Activated CD8-positive, alpha-beta T cell treated with anti-CD3 and anti-CD28 coated beads for 36 hours (primary cell): ENCODE results near the gene FLRT2. TPM values are rescaled to one million over a fixed set of nuclear protein-coding genes. Genes with fewer than 3 reads are reported as not detected.

Experiments
- ATAC-seq: fragments of 200-7000 bp; cut with Tn5 transposase; one replicate; pipeline ENCODE4 v1.10.0; 2021; ENCODE audit warnings: mild to moderate bottlenecking, moderate library complexity
- CTCF ChIA-PET: fragments of 350-600 bp; sonication (Branson Sonifier 250); formaldehyde crosslinking; loops from one replicate; lab custom pipeline; 2021; ENCODE audit warnings: antibody characterized with exemption; lab: Charles Lee
- POLR2A ChIA-PET: fragments of 350-600 bp; sonication (Branson Sonifier 250); formaldehyde crosslinking; loops from one replicate; lab custom pipeline; 2021; ENCODE audit warnings: antibody characterized with exemption; lab: Charles Lee
- DNase-seq: peaks from one replicate; pipeline ENCODE4 v3.0.0-alpha.2; 2020
- H3K27ac Mint-ChIP-seq: one replicate; pipeline ENCODE4 v1.8.0; 2021; ENCODE audit warnings: mild to moderate bottlenecking, mixed read lengths
- H3K27me3 Mint-ChIP-seq: one replicate; pipeline ENCODE4 v1.8.0; 2021; ENCODE audit warnings: mixed read lengths
- H3K36me3 Mint-ChIP-seq: one replicate; pipeline ENCODE4 v1.8.0; 2021; ENCODE audit warnings: low read depth, mixed read lengths
- H3K4me1 Mint-ChIP-seq: one replicate; pipeline ENCODE4 v1.8.0; 2021; ENCODE audit warnings: low read depth, mixed read lengths
- H3K4me3 Mint-ChIP-seq: one replicate; pipeline ENCODE4 v1.8.0; 2021; ENCODE audit warnings: mild to moderate bottlenecking, moderate library complexity, mixed read lengths
- H3K9me3 Mint-ChIP-seq: one replicate; pipeline ENCODE4 v1.8.0; 2021; ENCODE audit warnings: mixed read lengths
- intact Hi-C: fragments of 100-400 bp; cut with micrococcal nuclease; formaldehyde crosslinking; loops from one replicate; pipeline ENCODE4 v1.10.0; 2022
- total RNA-seq, 2 experiments: library from RNA; stranded (reverse); gene quantifications; one replicate each; pipeline ENCODE4 v1.2.3, GENCODE V29; 2021
- TF ChIP-seq, protein P1 (sequence below): fragments of 200-600 bp; IDR thresholded peaks from one replicate; pipeline ENCODE4 v1.8.0; 2022; ENCODE audit warnings: antibody characterized with exemption, mild to moderate bottlenecking

Gene FLRT2
- total RNA-seq, 2 experiments from 2014 or later = not detected

DNA sequence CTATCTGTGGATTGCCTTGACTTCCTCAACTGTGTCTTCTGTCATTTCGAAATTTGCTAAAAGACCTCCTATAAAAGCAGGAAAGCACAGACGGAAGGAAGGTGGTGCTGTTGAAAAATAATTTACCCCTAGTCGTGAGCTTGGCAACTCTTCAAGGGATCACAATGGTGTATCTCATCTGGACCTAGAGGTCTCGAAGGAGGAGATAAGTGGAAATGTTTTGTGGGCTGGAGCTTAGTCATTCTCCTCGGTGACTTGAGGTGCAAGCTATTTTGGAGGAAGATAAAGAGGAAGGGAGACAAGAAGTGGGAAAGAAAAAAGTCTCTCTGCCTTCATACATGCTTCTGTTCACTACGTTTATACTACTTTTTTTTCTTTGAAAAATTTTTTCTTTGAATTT, 89.9 kb downstream of the FLRT2 start:
- no peak for ATAC-seq
- Mint-ChIP-seq H3K4me1 (no peaks in the 10 kb centered on the region), H3K36me3 (no peaks in the 10 kb centered on the region), H3K9me3 (no peaks in the 10 kb centered on the region), H3K27ac (no peak overlapping the region), H3K27me3 (no peaks in the 10 kb centered on the region), H3K4me3 (no peak overlapping the region)
- ChIA-PET POLR2A (no interaction called here), CTCF (no interaction called here)
- TF ChIP-seq, protein P1, sequence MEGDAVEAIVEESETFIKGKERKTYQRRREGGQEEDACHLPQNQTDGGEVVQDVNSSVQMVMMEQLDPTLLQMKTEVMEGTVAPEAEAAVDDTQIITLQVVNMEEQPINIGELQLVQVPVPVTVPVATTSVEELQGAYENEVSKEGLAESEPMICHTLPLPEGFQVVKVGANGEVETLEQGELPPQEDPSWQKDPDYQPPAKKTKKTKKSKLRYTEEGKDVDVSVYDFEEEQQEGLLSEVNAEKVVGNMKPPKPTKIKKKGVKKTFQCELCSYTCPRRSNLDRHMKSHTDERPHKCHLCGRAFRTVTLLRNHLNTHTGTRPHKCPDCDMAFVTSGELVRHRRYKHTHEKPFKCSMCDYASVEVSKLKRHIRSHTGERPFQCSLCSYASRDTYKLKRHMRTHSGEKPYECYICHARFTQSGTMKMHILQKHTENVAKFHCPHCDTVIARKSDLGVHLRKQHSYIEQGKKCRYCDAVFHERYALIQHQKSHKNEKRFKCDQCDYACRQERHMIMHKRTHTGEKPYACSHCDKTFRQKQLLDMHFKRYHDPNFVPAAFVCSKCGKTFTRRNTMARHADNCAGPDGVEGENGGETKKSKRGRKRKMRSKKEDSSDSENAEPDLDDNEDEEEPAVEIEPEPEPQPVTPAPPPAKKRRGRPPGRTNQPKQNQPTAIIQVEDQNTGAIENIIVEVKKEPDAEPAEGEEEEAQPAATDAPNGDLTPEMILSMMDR = no peak
- intact Hi-C loops = no loop called here
- DNase-seq = no peak

DNA sequence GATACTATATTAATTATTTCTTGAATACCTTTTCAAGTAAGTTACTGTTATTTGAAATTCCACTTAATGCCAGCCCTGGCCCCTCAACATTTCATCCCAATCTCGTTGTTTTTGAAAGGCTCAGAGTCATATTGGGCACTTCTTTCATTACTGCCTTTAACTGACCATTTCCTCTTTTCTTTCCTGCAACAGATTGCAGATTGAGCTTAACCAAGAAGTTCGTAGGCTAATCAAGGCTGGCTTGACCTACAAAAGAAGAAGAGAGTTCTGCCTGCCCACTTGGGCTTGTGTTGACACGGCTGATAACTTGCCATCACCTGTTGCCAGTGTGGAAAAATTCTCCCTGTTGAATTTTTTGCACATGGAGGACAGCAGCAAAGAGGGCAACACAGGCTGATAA, 91.0 kb downstream of the FLRT2 start:
- no peaks in the 10 kb centered on the region for H3K36me3 Mint-ChIP-seq
- DNase-seq (no peak), ATAC-seq (no peak)
- no peak overlapping the region for H3K27ac Mint-ChIP-seq
- TF ChIP-seq, protein P1 = no peak
- CTCF ChIA-PET = no interaction called here
- POLR2A ChIA-PET = interaction anchor here (0.6 kb wide), 1 partner anchor 1858 kb away, joined by 3 read pairs; no protein-coding TSS in a partner anchor
- no peaks in the 10 kb centered on the region for H3K9me3 Mint-ChIP-seq
- no peak overlapping the region for H3K4me3 Mint-ChIP-seq
- intact Hi-C loops = no loop called here
- H3K4me1 Mint-ChIP-seq = no peaks in the 10 kb centered on the region
- no peaks in the 10 kb centered on the region for H3K27me3 Mint-ChIP-seq

DNA sequence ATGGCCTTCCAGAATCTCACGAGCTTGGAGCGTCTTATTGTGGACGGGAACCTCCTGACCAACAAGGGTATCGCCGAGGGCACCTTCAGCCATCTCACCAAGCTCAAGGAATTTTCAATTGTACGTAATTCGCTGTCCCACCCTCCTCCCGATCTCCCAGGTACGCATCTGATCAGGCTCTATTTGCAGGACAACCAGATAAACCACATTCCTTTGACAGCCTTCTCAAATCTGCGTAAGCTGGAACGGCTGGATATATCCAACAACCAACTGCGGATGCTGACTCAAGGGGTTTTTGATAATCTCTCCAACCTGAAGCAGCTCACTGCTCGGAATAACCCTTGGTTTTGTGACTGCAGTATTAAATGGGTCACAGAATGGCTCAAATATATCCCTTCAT, 92.2 kb downstream of the FLRT2 start:
- no peaks in the 10 kb centered on the region for H3K27me3 Mint-ChIP-seq
- no peak for DNase-seq

DNA sequence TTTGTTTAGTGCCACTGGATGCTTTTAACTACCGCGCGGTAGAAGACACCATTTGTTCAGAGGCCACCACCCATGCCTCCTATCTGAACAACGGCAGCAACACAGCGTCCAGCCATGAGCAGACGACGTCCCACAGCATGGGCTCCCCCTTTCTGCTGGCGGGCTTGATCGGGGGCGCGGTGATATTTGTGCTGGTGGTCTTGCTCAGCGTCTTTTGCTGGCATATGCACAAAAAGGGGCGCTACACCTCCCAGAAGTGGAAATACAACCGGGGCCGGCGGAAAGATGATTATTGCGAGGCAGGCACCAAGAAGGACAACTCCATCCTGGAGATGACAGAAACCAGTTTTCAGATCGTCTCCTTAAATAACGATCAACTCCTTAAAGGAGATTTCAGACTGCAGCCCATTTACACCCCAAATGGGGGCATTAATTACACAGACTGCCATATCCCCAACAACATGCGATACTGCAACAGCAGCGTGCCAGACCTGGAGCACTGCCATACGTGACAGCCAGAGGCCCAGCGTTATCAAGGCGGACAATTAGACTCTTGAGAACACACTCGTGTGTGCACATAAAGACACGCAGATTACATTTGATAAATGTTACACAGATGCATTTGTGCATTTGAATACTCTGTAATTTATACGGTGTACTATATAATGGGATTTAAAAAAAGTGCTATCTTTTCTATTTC, 93.2 kb downstream of the FLRT2 start:
- intact Hi-C loops = no loop called here
- CTCF ChIA-PET = no interaction called here
- ATAC-seq (no peak), DNase-seq (no peak)
- Mint-ChIP-seq H3K4me3 (no peak overlapping the region), H3K27me3 (no peaks in the 10 kb centered on the region), H3K4me1 (no peaks in the 10 kb centered on the region), H3K9me3 (no peaks in the 10 kb centered on the region), H3K27ac (no peak overlapping the region), H3K36me3 (no peaks in the 10 kb centered on the region)
- POLR2A ChIA-PET = no interaction called here
- TF ChIP-seq, protein P1 = no peak

More for the DNA sequence above, 92.2 kb downstream of the FLRT2 start:
- ATAC-seq = no peak
- TF ChIP-seq, protein P1 = no peak
- ChIA-PET POLR2A (no interaction called here), CTCF (no interaction called here)
- H3K9me3 Mint-ChIP-seq = no peaks in the 10 kb centered on the region
- H3K4me1 Mint-ChIP-seq = no peaks in the 10 kb centered on the region
- H3K27ac Mint-ChIP-seq = no peak overlapping the region
- H3K4me3 Mint-ChIP-seq = no peak overlapping the region
- intact Hi-C loops = no loop called here
- no peaks in the 10 kb centered on the region for H3K36me3 Mint-ChIP-seq

DNA sequence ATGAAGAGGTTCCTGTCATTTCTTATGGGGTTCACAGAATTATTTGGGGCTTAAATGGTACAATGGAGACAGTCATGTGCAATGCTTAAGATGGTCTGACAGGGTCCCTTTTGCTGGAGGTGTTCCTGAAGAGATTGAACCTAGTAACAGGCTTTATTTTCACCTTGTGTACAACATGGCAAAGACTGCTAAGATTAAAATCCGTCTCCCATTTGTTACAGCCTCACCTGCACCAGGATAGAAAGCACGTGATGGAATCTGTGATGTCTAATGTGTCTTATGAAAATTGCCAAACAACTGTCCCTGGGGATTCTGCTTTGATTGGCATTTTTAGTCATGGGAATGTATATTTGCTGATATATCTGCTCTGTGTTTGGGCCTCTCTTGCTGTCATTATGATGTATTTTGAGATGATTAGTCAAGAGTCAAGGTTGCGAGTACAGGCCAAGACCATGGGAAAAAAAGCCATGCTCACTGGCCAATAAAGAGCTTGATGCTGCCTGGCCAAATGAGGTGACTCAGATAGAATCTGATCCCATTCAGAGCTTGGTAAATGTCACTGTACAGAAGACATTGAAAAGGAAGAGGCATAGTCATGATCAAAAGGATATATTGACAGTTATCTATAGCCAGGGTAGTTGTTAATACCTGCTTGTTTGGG, 96.1 kb downstream of the FLRT2 start:
- DNase-seq (no peak), ATAC-seq (no peak)
- Mint-ChIP-seq H3K36me3 (no peaks in the 10 kb centered on the region), H3K9me3 (no peaks in the 10 kb centered on the region), H3K27ac (no peak overlapping the region), H3K27me3 (no peaks in the 10 kb centered on the region), H3K4me1 (no peaks in the 10 kb centered on the region), H3K4me3 (no peak overlapping the region)
- CTCF ChIA-PET = no interaction called here
- TF ChIP-seq, protein P1 = no peak
- intact Hi-C loops = no loop called here
- POLR2A ChIA-PET = interaction anchor here (0.6 kb wide), 1 partner anchor 63 kb away, joined by 3 read pairs; no protein-coding TSS in a partner anchor
